AG04450 (cell line): ENCODE results near the gene TES. TPM values are rescaled to one million over a fixed set of nuclear protein-coding genes. Genes with fewer than 3 reads are reported as not detected.

Experiments used
- CTCF ChIA-PET: fragments of 300-600, 350-600 bp; formaldehyde crosslinking; extraction: SDS; loops from one replicate; lab custom pipeline; 2022; ENCODE audit warnings: antibody characterized with exemption, inconsistent platforms; lab: Charles Lee
- POLR2A ChIA-PET: fragments of 350-600 bp; formaldehyde crosslinking; extraction: SDS; loops from one replicate; lab custom pipeline; 2021; ENCODE audit warnings: antibody characterized with exemption, inconsistent platforms; lab: Yijun Ruan, JAX
- DNase-seq: peaks from one replicate; pipeline ENCODE4 v3.0.0-alpha.2; 2011; ENCODE audit warnings: low read depth, low spot score
- H3K27ac ChIP-seq: one replicate; pipeline ENCODE4 v1.5.1; 2012; ENCODE audit warnings: low read depth, low read length, control low read depth
- H3K27me3 ChIP-seq: one replicate; pipeline ENCODE4 v1.6.0; 2012; ENCODE audit warnings: low read length; ENCODE audit not compliant: control insufficient read depth, insufficient read depth
- H3K4me3 ChIP-seq: 2 replicates; pipeline ENCODE4 v1.5.1; 2011; ENCODE audit warnings: mild to moderate bottlenecking, low read depth, low read length, control low read depth
- H3K9me3 ChIP-seq: 2 replicates; pipeline ENCODE4 v1.5.1; 2012; ENCODE audit warnings: low read length; ENCODE audit not compliant: control insufficient read depth, insufficient read depth
- polyA minus RNA-seq: library from RNA; depleted of rRNA, polyadenylated mRNA; stranded (reverse); fragments of >200 nt; gene quantifications from 2 replicates; pipeline ENCODE4 v1.2.3, GENCODE V29; 2011; rRNA and poly(A)+ RNA removed
- polyA plus RNA-seq: library from polyadenylated mRNA; depleted of rRNA; stranded (reverse); fragments of >200 nt; gene quantifications from 2 replicates; pipeline ENCODE4 v1.2.3, GENCODE V29; 2011; rRNA removed
- TF ChIP-seq, protein P1 (sequence below): IDR thresholded peaks from 2 replicates; pipeline ENCODE4 v1.5.1; 2011; ENCODE audit warnings: low read depth, low read length, control low read depth, inconsistent platforms

The TES gene, protein sequence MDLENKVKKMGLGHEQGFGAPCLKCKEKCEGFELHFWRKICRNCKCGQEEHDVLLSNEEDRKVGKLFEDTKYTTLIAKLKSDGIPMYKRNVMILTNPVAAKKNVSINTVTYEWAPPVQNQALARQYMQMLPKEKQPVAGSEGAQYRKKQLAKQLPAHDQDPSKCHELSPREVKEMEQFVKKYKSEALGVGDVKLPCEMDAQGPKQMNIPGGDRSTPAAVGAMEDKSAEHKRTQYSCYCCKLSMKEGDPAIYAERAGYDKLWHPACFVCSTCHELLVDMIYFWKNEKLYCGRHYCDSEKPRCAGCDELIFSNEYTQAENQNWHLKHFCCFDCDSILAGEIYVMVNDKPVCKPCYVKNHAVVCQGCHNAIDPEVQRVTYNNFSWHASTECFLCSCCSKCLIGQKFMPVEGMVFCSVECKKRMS
- polyA plus RNA-seq (130 and 152 TPM in 2 replicates), polyA minus RNA-seq (82.7 and 88.1 TPM in 2 replicates)

DNA sequence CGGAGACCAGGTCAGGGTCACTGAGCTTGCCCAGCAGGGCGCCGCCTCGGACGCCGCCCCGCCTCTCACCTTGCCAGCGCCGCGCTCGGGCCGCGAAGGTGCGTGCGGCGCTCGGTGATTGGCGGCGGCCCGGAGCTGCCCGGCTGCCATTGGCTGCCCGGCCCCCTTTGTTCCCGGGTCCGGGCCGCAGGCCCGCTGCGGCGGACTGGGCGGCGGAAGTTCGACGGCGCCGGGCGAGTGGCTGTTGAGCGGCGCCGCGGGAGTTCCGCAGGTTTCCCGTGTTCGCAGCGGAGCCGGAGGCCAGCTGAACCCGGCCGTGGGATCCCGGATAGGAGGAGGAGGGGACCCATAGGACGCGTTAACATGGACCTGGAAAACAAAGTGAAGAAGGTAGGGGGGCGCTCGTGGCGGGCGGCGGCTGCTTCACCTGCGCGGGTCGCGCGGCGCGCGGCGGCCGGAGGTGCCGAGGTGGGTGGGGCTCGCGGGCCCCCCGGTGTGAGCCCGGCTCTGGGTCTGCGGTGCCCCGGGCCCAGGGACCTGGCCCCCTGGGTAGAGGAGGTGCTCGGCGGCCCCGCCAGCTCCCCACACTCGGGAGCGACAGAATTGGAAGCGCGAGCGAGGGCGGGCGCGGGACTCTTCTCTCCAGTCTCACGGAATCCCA is at the start of gene TES:
TSS of gene TES (plus strand) at position 195 of the 661 bp plus-strand sequence. CDS start at position 364, 169 bp downstream.
- Histone ChIP-seq H3K4me3 (peak within 1 kb of the TSS; percentile 80), H3K9me3 (no peaks in the 10 kb centered on the region), H3K27ac (peak within 1 kb of the TSS; percentile 75), H3K27me3 (no peaks in the 10 kb centered on the region)
- TF ChIP-seq, protein P1, sequence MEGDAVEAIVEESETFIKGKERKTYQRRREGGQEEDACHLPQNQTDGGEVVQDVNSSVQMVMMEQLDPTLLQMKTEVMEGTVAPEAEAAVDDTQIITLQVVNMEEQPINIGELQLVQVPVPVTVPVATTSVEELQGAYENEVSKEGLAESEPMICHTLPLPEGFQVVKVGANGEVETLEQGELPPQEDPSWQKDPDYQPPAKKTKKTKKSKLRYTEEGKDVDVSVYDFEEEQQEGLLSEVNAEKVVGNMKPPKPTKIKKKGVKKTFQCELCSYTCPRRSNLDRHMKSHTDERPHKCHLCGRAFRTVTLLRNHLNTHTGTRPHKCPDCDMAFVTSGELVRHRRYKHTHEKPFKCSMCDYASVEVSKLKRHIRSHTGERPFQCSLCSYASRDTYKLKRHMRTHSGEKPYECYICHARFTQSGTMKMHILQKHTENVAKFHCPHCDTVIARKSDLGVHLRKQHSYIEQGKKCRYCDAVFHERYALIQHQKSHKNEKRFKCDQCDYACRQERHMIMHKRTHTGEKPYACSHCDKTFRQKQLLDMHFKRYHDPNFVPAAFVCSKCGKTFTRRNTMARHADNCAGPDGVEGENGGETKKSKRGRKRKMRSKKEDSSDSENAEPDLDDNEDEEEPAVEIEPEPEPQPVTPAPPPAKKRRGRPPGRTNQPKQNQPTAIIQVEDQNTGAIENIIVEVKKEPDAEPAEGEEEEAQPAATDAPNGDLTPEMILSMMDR: no peak
- POLR2A ChIA-PET: interaction anchor here (0.7 to 2.6 kb wide), 5 partner anchors 9 to 34 kb away, joined by 3 to 10 read pairs (median 5); no protein-coding TSS in a partner anchor
- CTCF ChIA-PET: interaction anchor here (1.6 to 4.6 kb wide), 2 partner anchors 30 to 72 kb away, joined by 3 to 37 read pairs; no protein-coding TSS in a partner anchor
- DNase-seq: no peak

DNA sequence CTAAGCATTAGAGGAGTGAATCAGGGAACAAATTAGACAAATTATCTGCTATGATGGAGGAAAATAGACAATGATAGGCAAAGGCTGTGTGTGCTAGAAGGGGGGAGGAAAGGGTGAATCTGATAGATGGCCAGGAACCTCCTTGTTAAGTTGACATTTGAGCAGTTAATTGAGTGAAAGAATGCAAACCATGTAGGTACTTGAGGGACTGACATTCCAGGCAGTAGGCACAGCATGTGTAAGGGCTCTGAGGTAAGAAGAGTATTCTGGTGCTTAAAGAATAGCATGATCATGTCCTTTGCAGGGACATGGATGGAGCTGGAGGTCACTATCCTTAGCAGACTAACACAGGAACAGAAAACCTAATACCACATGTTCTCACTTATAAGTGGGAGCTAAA is 48.6 kb upstream of the TES start:
- Histone ChIP-seq H3K27me3 (no peaks in the 10 kb centered on the region), H3K9me3 (no peaks in the 10 kb centered on the region), H3K27ac (no peak overlapping the region), H3K4me3 (no peak overlapping the region)
- DNase-seq: no peak
- ChIA-PET POLR2A (no interaction called here), CTCF (interaction anchor here (1.1 to 1.9 kb wide), 2 partner anchors 19 to 23 kb away, joined by 3 to 6 read pairs; no protein-coding TSS in a partner anchor)
- TF ChIP-seq, protein P1: no peak

DNA sequence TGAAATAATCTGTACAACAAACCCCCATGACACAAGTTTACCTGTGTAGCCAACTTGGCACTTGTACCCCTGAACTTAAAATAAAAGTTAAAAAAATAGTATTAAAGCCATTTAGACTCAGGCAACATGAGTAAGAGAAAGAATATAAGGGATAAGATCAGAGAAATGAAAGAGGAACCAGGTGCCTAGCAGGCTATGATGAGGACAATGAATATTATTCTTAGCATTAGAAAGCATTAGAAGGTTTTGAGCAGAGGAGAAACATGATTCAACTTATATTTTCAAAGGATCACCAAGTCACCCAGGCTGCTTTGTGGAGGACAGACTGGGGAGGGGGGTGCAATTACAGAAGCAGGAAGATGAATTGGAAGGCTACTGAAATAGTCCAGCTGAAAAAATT is 48.1 kb upstream of the TES start:
- POLR2A ChIA-PET: no interaction called here

GRCh38 chr7:116162992-116163391 is 47.3 kb upstream of the TES start:
- TF ChIP-seq, protein P1: 0 out of 2 replicates have a peak, but pooled peaks have one; percentile 2
- H3K27ac ChIP-seq: no peak overlapping the region
- no peaks in the 10 kb centered on the region for H3K9me3 ChIP-seq
- CTCF ChIA-PET: interaction anchor here (0.5 to 2.8 kb wide), 8 partner anchors 10 to 753 kb away, joined by 3 to 14 read pairs (median 5); no protein-coding TSS in a partner anchor
- no peak for DNase-seq
- no peak overlapping the region for H3K4me3 ChIP-seq
- H3K27me3 ChIP-seq: no peaks in the 10 kb centered on the region
- POLR2A ChIA-PET: no interaction called here

More for the DNA sequence above, 48.1 kb upstream of the TES start:
- H3K27ac ChIP-seq: no peak overlapping the region
- no peak overlapping the region for H3K4me3 ChIP-seq
- no peaks in the 10 kb centered on the region for H3K9me3 ChIP-seq
- no peaks in the 10 kb centered on the region for H3K27me3 ChIP-seq
- TF ChIP-seq, protein P1: no peak
- CTCF ChIA-PET: interaction anchor here (1.1 to 2.8 kb wide), 3 partner anchors 18 to 74 kb away, joined by 3 to 14 read pairs (median 6); no protein-coding TSS in a partner anchor
- DNase-seq: no peak
